Suprapubic skin (tissue), 3 donors: Measurements from ENCODE around the gene MAN2B1.

Experiments used
- CTCF ChIP-seq, 2 donors: fragments of 200-600 bp in 1 of 2; fragments of 450-650 bp in 1 of 2; sonication (generic) in 1 of 2; IDR thresholded peaks; one replicate each; pipeline ENCODE4 v1.5.1; 2016 to 2019; ENCODE audit warnings: antibody characterized with exemption in 2 of 2, mild to moderate bottlenecking in 1 of 2, moderate library complexity in 1 of 2
- EP300 ChIP-seq: sonication (generic); formaldehyde crosslinking; IDR thresholded peaks from one replicate; pipeline ENCODE4 v1.6.1; 2017; ENCODE audit warnings: antibody characterized with exemption
- POLR2A ChIP-seq, 2 donors: fragments of 450-650 bp; IDR thresholded peaks; one replicate each; pipeline ENCODE4 v1.6.1; 2017; ENCODE audit warnings: antibody characterized with exemption in 2 of 2, mild to moderate bottlenecking in 2 of 2, moderate library complexity in 2 of 2

GRCh38 chr19:12603714-12604113, 62.8 kb downstream of the MAN2B1 start:
- TF ChIP-seq CTCF (IDR thresholded peaks at IDR 0.05) (no peak), POLR2A (IDR thresholded peaks at IDR 0.05) (no peak), EP300 (no peak)
